Suppressor macrophage (primary cell): ENCODE results near the gene SEL1L2.
"Not testable (repeated sequence)": the region's sequence is repeated elsewhere in the genome, so short reads cannot be mapped to it uniquely, and the experiment has no call there.

Experiments
- DNase-seq, 4 experiments: peaks; one replicate each; pipeline ENCODE4 v3.0.0-alpha.2; 2020 to 2022
- total RNA-seq, 17 experiments: gene quantifications; one replicate each; lab custom pipeline; 2026; ENCODE audit warnings: mixed read lengths in 6 of 17, inconsistent platforms in 3 of 17; lab: John Stamatoyannopoulos, UW

The SEL1L2 gene
- 0.10 to 4.0 (median 0.28) reads per million in 17 experiments for total RNA-seq

GRCh38 chr20:13990465-13990864 lies at the start of gene SEL1L2:
SEL1L2 (minus strand) TSS chr20:13990614; CDS start chr20:13990534, 80 bp downstream.
- no peak for DNase-seq

- DNase-seq: no peak
Measured at GRCh38 chr20:14036567-14036966, 46.2 kb upstream of the SEL1L2 start.

- no peak for DNase-seq
Measured at GRCh38 chr20:14033310-14033709, 42.9 kb upstream of the SEL1L2 start.

DNA sequence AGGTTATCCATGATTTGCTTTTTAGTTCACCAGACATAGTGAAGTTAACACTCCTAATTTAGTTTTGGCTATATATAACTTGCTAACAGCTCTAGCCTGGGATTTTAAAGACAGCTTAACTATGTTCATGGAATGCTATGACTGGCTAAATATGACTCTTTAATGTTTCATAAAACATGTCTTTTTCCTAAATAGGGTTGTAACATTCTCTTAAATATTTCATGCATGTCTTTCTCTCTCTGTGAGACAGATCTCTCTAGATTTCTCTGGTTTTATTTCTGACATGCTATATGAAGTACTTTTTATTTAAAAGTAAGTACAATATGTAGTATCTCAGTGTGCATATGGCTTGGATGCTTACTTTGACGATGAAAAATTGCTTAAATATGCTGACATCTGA lies 40.6 kb upstream of the SEL1L2 start:
- no peak for DNase-seq

- no peak for DNase-seq
Measured at GRCh38 chr20:14012671-14013070, 22.3 kb upstream of the SEL1L2 start.

DNA sequence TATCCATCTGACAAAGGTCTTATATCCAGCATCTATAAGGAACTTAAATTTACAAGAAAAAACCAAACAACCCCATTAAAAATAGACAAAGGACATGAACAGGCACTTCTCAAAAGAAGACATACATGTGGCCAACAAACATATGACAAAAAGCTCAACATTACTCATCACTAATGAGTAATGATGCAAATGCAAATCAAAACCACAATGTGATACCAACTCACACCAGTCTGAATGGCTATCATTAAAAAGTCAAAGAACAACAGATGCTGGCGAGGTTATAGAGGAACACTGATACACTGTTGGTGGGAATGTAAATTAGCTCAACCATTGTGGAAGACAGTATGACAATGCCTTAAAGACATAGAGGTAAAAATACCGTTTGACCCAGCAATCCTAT lies 18.8 kb upstream of the SEL1L2 start:
- no peak for DNase-seq

GRCh38 chr20:14005996-14006395 lies 15.6 kb upstream of the SEL1L2 start:
- DNase-seq: no peak

DNA sequence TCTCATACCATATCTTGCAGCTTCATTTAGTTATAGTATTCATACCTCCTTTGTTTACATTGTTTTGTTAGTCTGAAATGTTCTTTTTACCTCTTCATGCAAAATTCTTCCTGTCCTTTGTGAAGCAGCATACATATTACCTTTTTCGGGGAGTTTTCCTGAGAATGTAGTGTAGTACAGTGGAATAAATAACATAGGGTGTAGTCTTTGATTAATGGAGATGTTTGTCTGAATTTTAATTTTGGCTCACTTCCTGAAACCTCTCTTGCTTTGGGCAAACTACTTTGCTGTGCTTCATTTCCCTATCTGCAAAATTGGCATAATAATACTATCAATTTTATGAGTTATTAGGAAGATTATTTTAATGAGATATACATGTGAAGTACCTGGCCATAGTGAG lies 10.5 kb upstream of the SEL1L2 start:
- no peak for DNase-seq

- DNase-seq: no peak
Measured at GRCh38 chr20:13996265-13996664, 5.9 kb upstream of the SEL1L2 start.

DNA sequence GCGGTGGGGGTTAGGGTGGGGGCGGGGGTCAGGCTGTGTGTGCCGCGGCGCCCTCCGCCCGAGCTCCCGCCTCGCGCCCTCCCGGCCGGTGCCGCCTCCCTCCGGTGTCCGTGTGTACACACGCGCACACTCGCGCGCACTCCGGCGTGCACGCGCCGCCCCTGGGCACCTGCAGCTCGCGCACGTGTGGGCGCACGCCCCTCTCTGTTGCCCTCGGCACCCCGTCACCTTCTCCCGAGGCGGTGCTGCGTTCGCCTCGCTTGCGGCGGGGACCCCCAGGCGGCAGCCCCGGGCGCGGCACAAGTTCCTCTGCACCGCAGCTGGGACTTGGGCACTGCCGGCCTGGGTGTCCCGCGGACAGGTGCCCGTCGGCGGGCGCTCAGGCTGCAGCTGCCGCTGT lies 5.4 kb upstream of the SEL1L2 start:
- DNase-seq: peak in 2 of 4 experiments; percentile 4 to 22

GRCh38 chr20:13995086-13995665 lies 4.8 kb upstream of the SEL1L2 start, which contains the start of gene MACROD2:
MACROD2 (plus strand) TSS chr20:13995516.
- peak; percentile 82 to 92 (median 90) for DNase-seq

- not testable (repeated sequence) for DNase-seq
Measured at GRCh38 chr20:13991955-13992354, 1.5 kb upstream of the SEL1L2 start.

GRCh38 chr20:13991311-13991710 lies 897 bp upstream of the SEL1L2 start:
- DNase-seq: no peak

DNA sequence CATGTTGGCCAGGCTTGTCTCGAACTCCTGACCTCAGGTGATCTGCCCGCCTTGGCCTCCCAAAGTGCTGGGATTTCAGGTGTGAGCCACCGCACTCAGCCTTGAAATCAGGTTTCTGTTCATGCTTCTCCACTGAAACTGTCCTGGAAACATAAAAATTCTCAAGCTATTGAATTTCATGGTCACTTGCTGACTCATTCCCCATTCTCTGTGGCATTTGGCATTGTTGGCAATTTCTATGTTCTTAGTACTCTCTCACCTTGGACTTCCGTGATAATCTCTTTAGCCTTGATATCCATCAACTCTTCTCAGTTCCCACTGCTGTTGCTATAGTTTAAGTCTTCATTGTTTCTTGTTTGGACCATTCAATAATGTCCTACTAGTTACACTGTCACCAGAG lies 6.2 kb downstream of the SEL1L2 start:
- no peak for DNase-seq

DNA sequence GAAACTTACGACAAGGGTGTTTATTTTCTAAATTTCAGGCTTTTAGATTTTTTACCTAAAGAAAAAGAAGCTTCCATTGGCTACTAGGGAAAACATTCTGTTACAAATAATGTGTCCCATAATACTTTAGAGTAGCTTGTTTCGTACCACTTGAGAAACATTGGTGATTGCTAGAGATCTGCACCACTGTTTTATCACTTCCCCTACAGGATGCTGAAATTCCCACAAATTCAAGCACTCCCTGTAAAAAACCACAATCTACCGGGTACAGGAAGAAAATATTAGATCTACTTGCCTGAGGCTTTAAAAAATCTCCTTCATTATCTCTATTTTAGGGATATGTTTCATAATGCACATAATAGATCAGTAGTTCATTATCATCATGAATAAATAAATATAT lies 29.9 kb downstream of the SEL1L2 start:
- DNase-seq: no peak

DNA sequence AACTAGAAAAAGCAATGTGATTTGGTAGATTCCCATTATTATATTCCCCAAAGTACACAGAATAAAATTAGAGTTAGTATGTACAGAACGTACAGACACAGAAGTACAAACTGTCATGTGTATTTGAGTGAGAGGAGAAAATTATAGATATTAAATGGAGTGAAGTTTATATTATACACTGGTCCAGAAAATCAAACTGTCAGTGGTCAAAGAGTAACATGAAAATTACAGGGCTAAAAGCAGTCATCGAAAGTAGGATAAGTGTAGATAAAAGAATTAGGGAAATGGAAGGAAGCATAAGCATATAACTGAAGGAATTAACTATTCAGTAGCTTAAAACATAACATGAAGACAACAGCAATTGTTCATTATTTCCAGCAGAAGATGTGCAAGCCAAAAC lies 30.3 kb downstream of the SEL1L2 start:
- no peak for DNase-seq

DNA sequence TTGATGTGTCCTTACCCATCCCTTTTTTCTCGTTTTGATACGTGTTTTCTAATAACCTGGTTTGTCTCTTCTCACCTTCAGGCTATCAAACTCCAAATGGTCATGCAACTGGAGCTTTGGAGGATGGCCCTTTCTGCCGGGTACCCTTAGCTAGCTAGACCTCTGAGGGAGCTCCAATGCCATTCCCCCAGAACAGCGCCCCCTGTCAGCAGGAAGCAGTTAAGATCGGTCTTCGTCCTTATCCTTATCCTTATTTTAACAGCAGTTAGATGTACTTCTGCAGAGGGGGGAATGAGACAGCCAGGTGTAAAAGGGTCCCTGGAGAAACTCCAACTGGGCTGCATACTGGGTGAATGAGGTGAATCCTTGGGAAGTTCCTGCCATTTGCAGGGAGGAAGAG lies 37.2 kb downstream of the SEL1L2 start:
- no peak for DNase-seq

GRCh38 chr20:13947719-13948118 lies 42.7 kb downstream of the SEL1L2 start:
- DNase-seq: no peak

DNA sequence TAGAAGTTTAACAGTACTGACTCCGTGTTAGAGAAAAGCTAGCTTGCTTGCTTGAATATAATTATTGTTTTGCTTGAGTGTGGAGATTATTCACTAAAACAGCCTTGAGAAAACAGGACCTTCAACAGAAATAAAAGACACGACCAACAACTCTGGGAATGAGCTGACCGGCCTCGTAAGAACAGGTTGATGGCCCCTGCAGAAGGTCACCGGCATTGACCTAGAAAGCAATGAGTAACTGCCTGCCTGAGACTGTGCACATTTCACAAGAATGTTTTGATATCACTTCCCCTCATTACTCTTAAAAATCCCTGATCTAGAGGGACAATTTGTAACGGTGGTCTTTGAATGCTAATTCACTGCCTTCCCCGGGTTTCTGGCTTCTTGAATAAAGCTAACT lies 49.4 kb downstream of the SEL1L2 start:
- no peak for DNase-seq

DNA sequence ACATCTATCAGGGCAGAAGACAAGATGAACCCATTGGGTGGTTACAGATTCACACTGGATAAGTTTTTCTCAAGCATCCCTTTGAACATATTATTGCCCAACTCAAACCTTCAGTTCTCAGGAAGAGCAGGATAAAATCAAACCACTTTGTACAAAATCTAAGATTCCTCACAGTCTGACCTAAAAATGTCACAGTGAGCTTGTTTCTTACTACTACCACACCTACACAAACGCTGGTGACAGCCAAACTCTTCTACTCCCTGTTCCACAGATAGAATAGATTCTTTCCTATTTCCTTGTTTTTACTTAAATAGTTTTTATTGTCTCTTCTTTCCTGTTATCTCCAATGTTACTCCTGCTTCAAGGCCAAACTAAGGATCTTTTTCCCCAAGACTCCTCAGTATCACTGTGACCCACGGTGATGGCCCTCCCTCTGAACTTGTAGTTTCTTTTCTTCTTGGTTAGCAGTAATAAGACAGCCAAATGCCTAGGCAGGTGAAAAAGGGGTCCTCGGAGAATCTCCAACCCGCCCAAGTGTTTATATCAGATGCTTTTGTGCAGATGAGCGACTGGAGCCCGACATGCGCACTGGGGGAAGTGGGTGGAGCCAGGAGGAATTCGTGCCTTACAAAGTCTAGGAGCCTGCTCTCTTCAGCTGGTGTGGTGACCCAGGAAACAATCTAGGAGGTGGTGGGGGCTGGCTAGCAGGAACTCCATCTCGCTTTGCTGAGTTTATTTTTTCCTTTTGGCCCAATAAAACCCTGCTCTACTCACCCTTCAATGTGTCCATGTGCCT lies 53.4 kb downstream of the SEL1L2 start:
- no peak for DNase-seq

DNA sequence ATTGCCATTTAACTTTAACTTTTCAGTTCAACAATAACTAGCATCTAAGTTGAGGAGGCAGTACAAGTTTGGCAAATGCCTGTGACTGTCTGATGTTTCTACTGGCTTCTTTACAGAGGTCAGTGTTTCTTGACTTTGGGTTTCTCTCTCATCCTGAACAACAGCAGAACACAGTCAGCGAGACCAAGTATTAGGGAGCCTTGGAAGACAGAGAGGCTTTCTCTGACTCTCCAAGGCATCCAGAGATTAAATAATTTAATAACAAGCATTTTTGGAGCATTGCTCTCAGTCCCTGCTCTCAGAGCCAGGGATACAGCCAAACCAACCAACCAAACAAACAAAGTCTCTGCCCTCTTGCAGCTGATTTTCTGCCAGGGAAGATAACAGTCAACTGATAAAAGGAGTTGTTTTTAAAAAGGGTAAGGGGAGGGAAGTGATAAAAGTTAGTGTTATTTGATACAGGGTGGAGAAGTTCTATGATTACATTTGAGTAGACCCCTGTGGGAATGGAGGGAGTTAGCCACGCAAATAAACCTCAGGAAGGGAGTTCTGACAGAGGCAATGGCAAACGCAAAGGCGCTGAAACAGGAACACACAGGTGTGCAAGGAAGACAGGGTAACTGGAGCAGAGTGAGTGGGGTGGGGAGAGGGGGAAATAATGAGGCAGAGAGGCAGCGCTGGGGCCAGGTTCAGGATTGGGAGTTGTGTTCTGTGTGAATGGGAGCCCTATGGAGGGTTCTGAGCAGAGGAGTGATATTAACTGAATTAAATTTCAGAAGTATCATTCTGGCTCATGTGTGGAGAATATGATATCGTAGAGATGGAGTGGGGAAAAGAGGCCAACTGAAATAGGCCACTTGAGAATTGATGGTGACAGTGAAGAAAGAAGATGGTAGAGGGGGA lies 55.2 kb downstream of the SEL1L2 start:
- no peak for DNase-seq

- DNase-seq: no peak
Measured at GRCh38 chr20:13930281-13930680, 60.1 kb downstream of the SEL1L2 start.

DNA sequence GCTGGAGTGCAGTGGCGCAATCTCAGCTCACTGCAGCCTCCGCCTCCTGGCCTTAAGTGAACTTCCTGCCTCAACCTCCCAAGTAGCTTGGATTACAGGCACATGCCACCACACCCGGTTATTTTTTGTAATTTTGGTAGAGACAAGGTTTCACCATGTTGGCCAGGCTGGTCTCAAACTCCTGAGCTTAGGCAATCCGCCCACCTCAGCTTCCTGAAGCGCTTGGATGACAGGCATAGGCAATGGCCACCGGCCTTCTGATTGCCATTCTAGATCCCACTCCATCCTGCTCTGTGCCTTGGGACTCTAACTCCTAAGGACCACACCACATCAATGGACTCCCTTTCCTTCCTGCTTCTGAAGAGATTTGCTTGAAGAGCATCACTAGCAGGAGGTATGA lies 60.6 kb downstream of the SEL1L2 start:
- DNase-seq: no peak
